HG03575 (cell line): ENCODE measurements around the gene PTRH1.

Source experiments
- ATAC-seq: cut with Tn5 transposase; IDR thresholded peaks from one replicate; pipeline ENCODE4 v1.9.1; 2021; ENCODE audit not compliant: unreplicated experiment, insufficient number of reproducible peaks, low FRiP score; ENCODE audit errors: extremely low read depth

PTRH1 gene

DNA sequence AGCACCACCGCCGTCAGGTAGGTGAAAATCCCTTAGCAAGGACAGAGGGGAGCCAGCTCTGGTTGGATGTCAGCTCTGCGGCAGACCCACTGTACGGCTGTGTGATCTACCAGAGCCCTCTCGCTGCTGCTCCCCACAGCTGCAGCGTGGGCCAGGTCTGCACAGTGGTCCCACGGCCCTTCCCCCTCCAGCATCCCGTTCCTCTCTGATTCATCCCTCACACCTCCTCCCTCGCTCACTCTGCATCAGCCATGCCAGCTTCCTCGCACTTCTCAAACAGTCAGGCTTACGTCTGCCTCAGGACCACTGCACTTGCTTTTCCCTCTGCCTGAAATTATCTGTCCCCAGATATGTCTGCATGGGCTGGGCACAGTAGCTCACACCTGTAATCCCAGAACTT lies 35.2 kb downstream of the PTRH1 start:
- no peak for ATAC-seq

GRCh38 chr9:127679506-127679905 lies 36.0 kb downstream of the PTRH1 start:
- no peak for ATAC-seq

DNA sequence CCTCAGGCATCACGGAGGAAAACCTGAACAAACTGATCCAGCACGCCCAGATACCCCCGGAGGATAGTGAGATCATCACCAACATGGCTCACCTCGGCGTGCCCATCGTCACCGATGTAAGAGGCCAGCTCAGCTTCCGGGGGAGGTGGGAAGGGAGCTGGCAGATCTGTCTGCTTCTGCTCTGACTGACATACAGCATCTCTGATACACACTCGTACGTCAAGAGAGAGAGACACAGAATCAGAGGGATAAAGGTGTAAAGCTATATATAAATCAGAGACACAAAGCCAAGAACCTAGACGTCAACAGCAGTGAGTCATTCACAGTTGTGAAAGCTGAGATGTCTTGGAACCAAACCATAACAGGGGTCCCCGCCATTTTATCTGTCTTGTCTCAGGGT lies 38.8 kb downstream of the PTRH1 start:
- ATAC-seq = no peak

GRCh38 chr9:127673234-127673633 lies 42.2 kb downstream of the PTRH1 start:
- no peak for ATAC-seq

DNA sequence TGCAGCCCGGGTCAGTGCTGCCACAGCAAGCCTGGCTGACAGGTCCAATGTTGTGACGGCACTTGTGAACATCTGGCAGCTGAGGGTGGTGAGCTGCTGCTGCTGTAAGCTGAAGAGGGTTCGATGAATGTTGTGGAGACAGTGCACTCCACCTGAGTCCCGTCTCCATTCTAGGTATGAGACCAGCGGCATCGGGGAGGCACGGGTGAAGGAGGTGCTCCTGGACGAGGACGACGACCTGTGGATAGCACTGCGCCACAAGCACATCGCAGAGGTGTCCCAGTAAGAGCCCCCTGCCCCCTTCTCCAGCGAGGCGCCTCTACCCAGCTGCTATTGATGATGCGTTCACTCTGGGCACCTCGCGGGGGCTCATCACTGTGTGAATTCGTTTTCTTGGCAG lies 47.6 kb downstream of the PTRH1 start:
- no peak for ATAC-seq

DNA sequence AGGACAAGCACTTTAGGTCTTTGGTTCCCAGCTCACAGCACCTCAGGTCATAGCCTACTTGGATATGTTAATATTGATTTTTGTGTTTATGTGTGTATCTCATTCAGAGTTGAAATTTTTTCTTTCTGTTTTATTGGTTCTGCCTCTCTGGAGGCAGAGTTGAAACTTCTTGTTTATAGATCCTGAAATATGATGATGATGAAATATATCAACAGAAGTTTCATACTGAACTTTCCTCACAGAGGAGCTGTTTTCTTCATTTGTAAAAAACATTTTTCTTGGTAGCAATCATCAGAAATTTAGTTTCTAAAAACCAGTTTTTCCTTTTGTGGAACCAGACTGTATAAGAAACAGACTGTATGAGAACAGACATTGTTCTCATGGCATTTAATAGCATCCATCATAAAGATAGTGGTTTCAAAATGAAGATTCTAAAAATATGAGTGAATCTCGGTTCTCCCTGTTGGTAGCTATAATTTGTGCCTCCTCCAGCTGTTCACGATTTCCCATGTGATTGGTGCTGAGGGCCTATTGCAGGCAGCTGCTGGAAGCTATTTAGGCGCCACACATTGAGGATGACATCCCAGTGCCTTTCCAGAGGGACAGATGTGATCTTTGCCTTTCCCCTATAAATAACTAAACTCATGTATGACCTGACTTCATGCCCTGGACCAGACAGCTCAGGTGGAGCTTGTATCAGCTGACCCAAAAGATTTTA lies 48.2 kb downstream of the PTRH1 start:
- no peak for ATAC-seq

DNA sequence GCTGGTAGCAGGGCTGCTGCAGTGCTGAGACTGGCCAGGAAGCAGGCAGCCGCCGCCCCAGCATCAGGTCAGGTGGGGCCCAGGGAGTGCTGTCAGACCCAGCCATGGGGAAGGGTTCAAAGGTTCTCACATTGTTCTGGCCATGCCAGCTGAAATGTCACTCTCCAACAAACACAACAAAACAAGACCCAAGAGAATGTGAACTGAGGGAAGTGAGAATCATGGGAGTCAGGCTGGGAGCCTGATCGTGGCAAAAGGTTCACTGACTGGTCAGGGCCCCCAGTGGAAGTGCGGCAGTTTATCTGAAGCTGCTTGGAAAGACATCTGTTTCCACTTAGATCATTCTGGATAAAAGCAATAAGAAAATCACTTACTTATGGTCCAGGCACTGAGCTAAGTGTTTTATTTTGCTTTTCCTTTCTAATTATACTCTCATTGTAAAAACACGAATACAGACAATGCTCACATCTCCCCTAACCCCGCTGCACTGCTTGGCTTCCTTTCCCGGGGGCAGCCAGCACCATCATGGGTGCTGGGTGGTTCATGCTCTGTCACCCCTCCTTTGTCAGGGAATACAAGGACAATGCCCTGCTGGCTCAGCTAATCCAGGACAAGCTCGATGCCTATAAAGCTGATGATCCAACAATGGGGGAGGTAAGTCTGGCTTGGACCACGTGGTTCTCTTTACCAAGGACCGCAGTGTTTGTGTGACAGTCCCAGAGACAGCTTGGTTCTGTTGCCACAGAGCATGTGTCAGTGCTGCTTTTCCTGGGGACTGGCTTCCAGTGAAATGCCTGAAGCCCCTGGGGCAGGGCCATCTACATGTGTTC lies 50.6 kb downstream of the PTRH1 start:
- ATAC-seq = no peak

- no peak for ATAC-seq
Observed at GRCh38 chr9:127664324-127664677, 51.2 kb downstream of the PTRH1 start.
